A549 (cell line): Measurements from ENCODE around the gene MYORG. TPM values are rescaled to one million over a fixed set of nuclear protein-coding genes. Genes with fewer than 3 reads are reported as not detected.

Source experiments
- ATAC-seq, 2 experiments: fragments of 200-7000 bp in 1 of 2; fragments of >200 bp in 1 of 2; cut with Nextera tagmentation in 1 of 2; cut with Tn5 transposase in 1 of 2; 3 replicates each; pipeline versions ENCODE4 v1.8.0 to v1.9.1; 2018 to 2020; ENCODE audit warnings: mild to moderate bottlenecking in 1 of 2, moderate library complexity in 1 of 2
- CTCF ChIA-PET: fragments of 300-600 bp; sonication (Branson Sonifier 250); formaldehyde crosslinking; extraction: SDS; loops from one replicate; lab custom pipeline; 2021; ENCODE audit warnings: antibody characterized with exemption, inconsistent platforms; lab: Yijun Ruan, JAX
- POLR2A ChIA-PET: fragments of 350-600 bp; formaldehyde crosslinking; extraction: SDS; loops from one replicate; lab custom pipeline; 2021; ENCODE audit warnings: antibody characterized with exemption, inconsistent platforms; lab: Yijun Ruan, JAX
- DNase-seq, 2 experiments: peaks; one replicate each; pipeline versions ENCODE4 v3.0.0 to v3.0.0-alpha.2; 2011 to 2016; ENCODE audit warnings: low read depth in 1 of 2, low spot score in 1 of 2
- FAIRE-seq: peaks from 2 replicates; lab custom pipeline; 2011; peaks lifted over from hg19 to GRCh38; lab: Jason Lieb, UNC
- H3K27ac ChIP-seq, 2 experiments: fragments of >200 bp; sonication (Bioruptor Twin); formaldehyde crosslinking; 3 replicates each; pipeline ENCODE4 v1.5.1; 2016 to 2017
- H3K4me1 ChIP-seq: fragments of >200 bp; sonication (Bioruptor Twin); formaldehyde crosslinking; 3 replicates; pipeline ENCODE4 v1.6.1; 2016
- H3K4me2 ChIP-seq: fragments of >200 bp; sonication (Bioruptor Twin); formaldehyde crosslinking; 3 replicates; pipeline ENCODE4 v1.6.1; 2016
- H3K4me3 ChIP-seq: fragments of >200 bp; sonication (Bioruptor Twin); formaldehyde crosslinking; 3 replicates; pipeline ENCODE4 v1.5.1; 2016
- H3K9me3 ChIP-seq: fragments of >200 bp; sonication (Bioruptor Twin); formaldehyde crosslinking; 3 replicates; pipeline ENCODE4 v1.6.1; 2016
- CBX2 ChIP-seq: fragments of 200-600 bp; sonication (generic); IDR thresholded peaks from 2 replicates; pipeline ENCODE4 v1.6.1; 2016; ENCODE audit warnings: low read depth, mild to moderate bottlenecking, borderline replicate concordance
- CEBPB ChIP-seq, 2 experiments: fragments of >200 bp in 1 of 2; sonication (Bioruptor Twin) in 1 of 2; formaldehyde crosslinking in 1 of 2; IDR thresholded peaks; 2 replicates each; pipeline ENCODE4 v1.6.1; 2012 to 2016
- CHD2 ChIP-seq: fragments of 150-350 bp; IDR thresholded peaks from 2 replicates; pipeline ENCODE4 v1.6.1; 2014; ENCODE audit warnings: low read length; ENCODE audit not compliant: partially characterized antibody
- EHMT2 ChIP-seq: fragments of 200-600 bp; sonication (generic); IDR thresholded peaks from 2 replicates; pipeline ENCODE4 v1.6.1; 2016; ENCODE audit warnings: antibody characterized with exemption, low read depth, mild to moderate bottlenecking, moderate library complexity
- ESRRA ChIP-seq: fragments of 150-350 bp; IDR thresholded peaks from 2 replicates; pipeline ENCODE4 v1.6.1; 2014; ENCODE audit warnings: mild to moderate bottlenecking, low read length, borderline replicate concordance
- FOXS1 ChIP-seq: fragments of 250-450 bp; sonication (Bioruptor Pico); IDR thresholded peaks from 2 replicates; pipeline ENCODE4 v1.5.0; 2020; ENCODE audit warnings: mild to moderate bottlenecking, moderate library complexity
- GATA3 ChIP-seq: IDR thresholded peaks from 2 replicates; pipeline ENCODE4 v1.6.1; 2012; ENCODE audit warnings: borderline replicate concordance
- HMGXB4 ChIP-seq: fragments of 250-450 bp; sonication (Bioruptor Pico); IDR thresholded peaks from 2 replicates; pipeline ENCODE4 v1.5.0; 2021; ENCODE audit warnings: mild to moderate bottlenecking, moderate library complexity, borderline replicate concordance
- HOXB13 ChIP-seq: fragments of 250-450 bp; sonication (Bioruptor Pico); IDR thresholded peaks from 2 replicates; pipeline ENCODE4 v1.5.0; 2020; ENCODE audit warnings: low read depth, mild to moderate bottlenecking, moderate library complexity
- HOXB5 ChIP-seq: fragments of 250-450 bp; sonication (Bioruptor Pico); IDR thresholded peaks from 2 replicates; pipeline ENCODE4 v1.5.0; 2020; ENCODE audit warnings: mild to moderate bottlenecking, moderate library complexity
- JUN ChIP-seq, 2 experiments: fragments of >200 bp; sonication (Bioruptor Twin); formaldehyde crosslinking; IDR thresholded peaks; 2 replicates in 1 of 2; 3 replicates in 1 of 2; pipeline ENCODE4 v1.6.1; 2016 to 2017
- JUNB ChIP-seq: fragments of >200 bp; sonication (Bioruptor Twin); formaldehyde crosslinking; IDR thresholded peaks from 2 replicates; pipeline ENCODE4 v1.6.1; 2016
- MAZ ChIP-seq: fragments of 150-350 bp; IDR thresholded peaks from 2 replicates; pipeline ENCODE4 v1.6.1; 2014; ENCODE audit warnings: antibody characterized with exemption, low read depth, low read length, borderline replicate concordance
- MYC ChIP-seq: IDR thresholded peaks from 2 replicates; pipeline ENCODE4 v1.6.1; 2012; ENCODE audit warnings: mild to moderate bottlenecking, inconsistent platforms, low read length, improper control_type of control experiment, borderline replicate concordance
- PHF8 ChIP-seq: fragments of 200-600 bp; sonication (generic); IDR thresholded peaks from 2 replicates; pipeline ENCODE4 v1.6.1; 2016; ENCODE audit warnings: low read depth, mild to moderate bottlenecking, antibody characterized with exemption, moderate library complexity, borderline replicate concordance
- RARB ChIP-seq: fragments of 250-450 bp; sonication (Bioruptor Pico); IDR thresholded peaks from 2 replicates; pipeline ENCODE4 v1.8.0; 2021; ENCODE audit warnings: mild to moderate bottlenecking, moderate library complexity
- RFX5 ChIP-seq: fragments of 450-650 bp; IDR thresholded peaks from 2 replicates; pipeline ENCODE4 v1.7.1; 2014; ENCODE audit warnings: antibody characterized with exemption, mild to moderate bottlenecking, moderate library complexity
- SMC3 ChIP-seq: fragments of >200 bp; sonication (Bioruptor Twin); formaldehyde crosslinking; IDR thresholded peaks from 3 replicates; pipeline ENCODE4 v1.6.1; 2018; ENCODE audit warnings: inconsistent platforms
- ZFP36 ChIP-seq: fragments of 450-650 bp; IDR thresholded peaks from 2 replicates; pipeline ENCODE4 v1.6.1; 2014; ENCODE audit warnings: borderline replicate concordance; ENCODE audit not compliant: partially characterized antibody
- WGBS: methylation state at CpG from one replicate; pipeline ENCODE4 v1.1.6; 2017; ENCODE audit errors: missing lambda C conversion rate; 5-methylcytosine and 5-hydroxymethylcytosine counted together
- polyA plus RNA-seq, 4 experiments: library from polyadenylated mRNA; depleted of rRNA in 3 of 4; stranded (reverse); fragments of >200 nt; fragmentation: RNase III in 1 of 4; extraction: RNeasy Plus Mini Kit Qiagen cat#74134 plus additional on column Dnase treatment in 1 of 4; gene quantifications; 2 replicates in 3 of 4; 3 replicates in 1 of 4; pipeline ENCODE4 v1.2.3, GENCODE V29; 2011 to 2017
- TF ChIP-seq, protein P1 (sequence below): IDR thresholded peaks from 2 replicates; pipeline ENCODE4 v1.6.1; 2012

Gene MYORG
- polyA plus RNA-seq, 2 of the 4 experiments (the other 2 are of a cell fraction) = 2.2 to 4.1 TPM

DNA sequence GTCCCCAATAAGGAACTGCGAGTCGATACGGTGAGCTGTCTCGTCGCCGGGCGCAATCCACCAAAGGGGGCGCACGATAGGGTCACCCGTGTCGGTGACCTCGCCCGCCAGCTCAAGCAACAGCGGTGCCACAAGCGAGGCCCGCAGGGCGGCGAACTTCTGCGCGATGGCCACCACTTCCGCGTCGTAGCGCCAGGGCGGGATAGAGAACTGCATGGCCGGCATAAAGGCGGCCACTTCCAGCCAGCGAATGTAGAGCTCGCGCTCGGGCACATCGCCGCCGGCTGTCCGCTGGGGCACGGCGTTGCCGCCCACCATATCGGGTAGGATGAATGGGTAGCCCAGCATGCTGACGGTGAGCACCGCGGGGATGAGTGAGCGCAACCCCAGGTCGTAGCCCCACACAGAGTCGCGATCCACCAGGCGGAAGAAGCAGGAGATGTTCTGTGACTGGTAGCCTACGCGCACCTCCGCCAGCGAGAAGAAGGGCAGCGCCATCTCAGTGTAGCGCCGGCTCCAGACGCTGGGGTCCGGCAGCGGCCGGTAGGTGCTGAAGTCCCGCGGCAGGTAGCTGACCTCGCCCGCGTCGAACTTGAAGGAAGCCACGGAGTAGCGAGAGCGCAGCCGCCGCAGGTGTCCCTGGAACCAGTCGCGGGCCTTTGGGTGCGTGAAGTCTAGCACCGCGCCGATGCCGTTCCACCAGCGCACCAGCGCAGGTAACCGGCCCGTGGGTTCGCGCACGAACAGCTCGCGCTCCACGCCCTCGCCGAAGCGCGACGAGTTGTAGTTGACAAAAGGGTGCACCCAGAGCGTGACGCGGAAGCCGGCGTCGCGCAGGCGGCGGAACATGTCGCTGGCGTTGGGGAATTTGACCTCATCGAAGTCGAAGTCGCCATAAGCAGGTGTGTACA, 5.5 kb downstream of the MYORG start:
- no peak overlapping the region for H3K4me2 ChIP-seq
- H3K4me1 ChIP-seq = peaks cover 17% of the 10 kb centered on the region
- no peak overlapping the region for H3K4me3 ChIP-seq
- no peak overlapping the region for H3K27ac ChIP-seq
- ChIA-PET POLR2A (no interaction called here), CTCF (interaction anchor here (0.6 to 19.7 kb wide), 5 partner anchors 6 to 221 kb away, joined by 3 to 417 read pairs (median 5); partner anchors contain the start of gene MYORG)
- WGBS = 97% methylated on average over 103 of the region's 105 CpGs
- DNase-seq (no peak), FAIRE-seq (no peak), ATAC-seq (no peak)
- 0 out of 3 replicates have a peak, but pooled peaks cover 3% of the 10 kb centered on the region for H3K9me3 ChIP-seq
- no peak for TF ChIP-seq ZFP36
- no peak for TF ChIP-seq CEBPB (IDR thresholded peaks at IDR 0.05)
- TF ChIP-seq RFX5 = no peak
- no peak for TF ChIP-seq JUN (IDR thresholded peaks at IDR 0.05)
- no peak for TF ChIP-seq CBX2
- no peak for TF ChIP-seq HMGXB4
- no peak for TF ChIP-seq MAZ
- TF ChIP-seq ESRRA = no peak
- TF ChIP-seq, protein P1, sequence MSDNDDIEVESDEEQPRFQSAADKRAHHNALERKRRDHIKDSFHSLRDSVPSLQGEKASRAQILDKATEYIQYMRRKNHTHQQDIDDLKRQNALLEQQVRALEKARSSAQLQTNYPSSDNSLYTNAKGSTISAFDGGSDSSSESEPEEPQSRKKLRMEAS = no peak
- TF ChIP-seq CHD2 = no peak
- TF ChIP-seq GATA3 = no peak
- no peak for TF ChIP-seq SMC3

DNA sequence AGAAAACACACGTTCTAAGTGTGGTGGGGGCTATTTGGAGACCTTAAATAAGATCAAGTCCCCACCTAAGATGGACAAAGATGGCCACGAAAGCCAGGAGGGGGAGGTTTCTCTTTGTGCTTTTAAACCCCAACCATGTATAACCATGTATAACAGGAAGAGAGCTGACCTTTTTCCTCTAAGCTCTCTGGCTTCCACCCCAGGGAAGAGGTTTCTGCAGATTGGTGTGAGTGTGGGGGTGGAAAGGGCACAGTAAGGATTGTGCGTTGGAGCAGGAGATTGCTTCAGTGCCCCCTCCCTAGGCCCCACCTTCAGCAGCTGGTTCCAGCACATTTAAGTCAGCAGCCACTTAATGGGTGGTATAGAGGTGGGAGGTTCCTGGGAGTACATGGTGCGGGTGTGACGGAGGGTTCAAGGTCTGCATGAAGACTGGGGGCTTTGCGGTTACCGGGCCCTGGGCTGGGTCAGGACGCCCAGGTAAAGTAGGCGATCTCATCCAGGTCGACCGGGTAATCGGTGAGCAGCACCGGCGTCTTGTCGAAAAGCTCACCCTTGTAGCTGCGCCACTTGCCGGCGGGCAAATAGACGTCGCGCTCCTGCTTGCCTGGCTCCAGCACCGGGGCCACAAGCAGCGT, 6.2 kb downstream of the MYORG start:
- FAIRE-seq (no peak), ATAC-seq (no peak), DNase-seq (no peak)
- 89% methylated on average over 23 of the region's 23 CpGs for WGBS
- POLR2A ChIA-PET = no interaction called here
- Histone ChIP-seq H3K4me3 (no peak overlapping the region), H3K4me1 (peaks cover 10% of the 10 kb centered on the region)
- CTCF ChIA-PET = interaction anchor here (1.6 to 19.7 kb wide), 4 partner anchors 6 to 221 kb away, joined by 3 to 417 read pairs (median 56); partner anchors contain the start of gene MYORG
- TF ChIP-seq, protein P1 = no peak
- no peak for TF ChIP-seq HOXB5 (CRISPR knock-in tag)
- no peak for TF ChIP-seq PHF8
- no peak for TF ChIP-seq SMC3
- TF ChIP-seq EHMT2 = no peak
- no peak for TF ChIP-seq MYC
- no peak for TF ChIP-seq RARB (CRISPR knock-in tag)
- TF ChIP-seq FOXS1 (CRISPR knock-in tag) = no peak
- TF ChIP-seq HOXB13 (CRISPR knock-in tag) = no peak
- TF ChIP-seq JUNB = no peak
- TF ChIP-seq, all 56 proteins: peak for 0
- 0 out of 3 replicates have a peak, but pooled peaks cover 3% of the 10 kb centered on the region for H3K9me3 ChIP-seq
- H3K27ac ChIP-seq = no peak overlapping the region
- H3K4me2 ChIP-seq = no peak overlapping the region
